Suppressor macrophage (primary cell): ENCODE measurements around the gene PTEN.
A peak's percentile ranks its signal among the peaks of the same experiment; 100 is the strongest.
"Not testable (repeated sequence)": the region's sequence is repeated elsewhere in the genome, so short reads cannot be mapped to it uniquely, and the experiment has no call there.

Experiments
- DNase-seq, 4 experiments: peaks; one replicate each; pipeline ENCODE4 v3.0.0-alpha.2; 2020 to 2022

The PTEN gene

GRCh38 chr10:87846023-87846422, 17.4 kb upstream of the PTEN start:
- DNase-seq: no peak

GRCh38 chr10:87846711-87847110, 16.7 kb upstream of the PTEN start:
- peak in 1 of 4 experiments; percentile 42 for DNase-seq

GRCh38 chr10:87847550-87847949, 15.9 kb upstream of the PTEN start:
- peak in 1 of 4 experiments; percentile 33 for DNase-seq

GRCh38 chr10:87849001-87849400, 14.4 kb upstream of the PTEN start:
- DNase-seq: no peak

GRCh38 chr10:87850742-87851205, 12.7 kb upstream of the PTEN start:
- peak; percentile 15 to 51 (median 50) for DNase-seq

GRCh38 chr10:87852089-87852488, 11.3 kb upstream of the PTEN start:
- DNase-seq: no peak

GRCh38 chr10:87855247-87855646, 8.2 kb upstream of the PTEN start:
- DNase-seq: not testable (repeated sequence)

- DNase-seq: not testable (repeated sequence)
Observed at GRCh38 chr10:87855665-87856064, 7.8 kb upstream of the PTEN start.

GRCh38 chr10:87860156-87860795, 3.1 kb upstream of the PTEN start:
- peak; percentile 65 to 88 (median 78) for DNase-seq

GRCh38 chr10:87860816-87861403, 2.5 kb upstream of the PTEN start:
- no peak for DNase-seq

GRCh38 chr10:87861566-87861952, 1.9 kb upstream of the PTEN start:
- DNase-seq: peak; percentile 49 to 72 (median 68)

GRCh38 chr10:87861953-87862678, 1.3 kb upstream of the PTEN start:
- peak; percentile 96 to 99 (median 98) for DNase-seq

- DNase-seq: no peak
Observed at GRCh38 chr10:87862679-87863052, 759 bp upstream of the PTEN start.

GRCh38 chr10:87863951-87864495, 598 bp downstream of the PTEN start:
- peak; percentile 31 to 65 (median 45) for DNase-seq

GRCh38 chr10:87864496-87865059, 1.2 kb downstream of the PTEN start:
- DNase-seq: peak in 2 of 4 experiments; percentile 15 to 33

GRCh38 chr10:87865241-87865881, 1.9 kb downstream of the PTEN start:
- DNase-seq: no peak

- DNase-seq: no peak
Observed at GRCh38 chr10:87866412-87866974, 3.1 kb downstream of the PTEN start.

GRCh38 chr10:87867453-87867852, 4.0 kb downstream of the PTEN start:
- no peak for DNase-seq

GRCh38 chr10:87868277-87868676, 4.9 kb downstream of the PTEN start:
- DNase-seq: no peak

GRCh38 chr10:87869139-87869538, 5.7 kb downstream of the PTEN start:
- not testable (repeated sequence) for DNase-seq

GRCh38 chr10:87869773-87870551, 6.5 kb downstream of the PTEN start:
- no peak for DNase-seq
